GM12878 (cell line): ENCODE data around the gene EHBP1L1. TPM values are rescaled to one million over a fixed set of nuclear protein-coding genes. Genes with fewer than 3 reads are reported as not detected.

ENCODE experiments used
- BCLAF1 ChIP-seq: fragments of 450-650 bp; IDR thresholded peaks from 2 replicates; pipeline ENCODE4 v1.6.1; 2017; ENCODE audit warnings: antibody characterized with exemption, mild to moderate bottlenecking, moderate library complexity
- BHLHE40 ChIP-seq, 2 experiments: fragments of 450-650 bp in 1 of 2; IDR thresholded peaks; 2 replicates each; pipeline ENCODE4 v1.6.1; 2011 to 2017; ENCODE audit warnings: low read depth in 2 of 2, borderline replicate concordance in 1 of 2, improper control_type of control experiment in 1 of 2, low read length in 1 of 2, mild to moderate bottlenecking in 1 of 2
- BMI1 ChIP-seq: fragments of 450-650 bp; IDR thresholded peaks from 2 replicates; pipeline ENCODE4 v1.6.1; 2016; ENCODE audit warnings: mild to moderate bottlenecking, moderate library complexity, borderline replicate concordance
- CBX3 ChIP-seq: fragments of 200-600 bp; sonication (generic); IDR thresholded peaks from 2 replicates; pipeline ENCODE4 v1.6.1; 2016; ENCODE audit warnings: low read depth, borderline replicate concordance
- CREM ChIP-seq: IDR thresholded peaks from 2 replicates; pipeline ENCODE4 v1.6.1; 2014; ENCODE audit warnings: antibody characterized with exemption, low read depth
- GATAD2B ChIP-seq: fragments of 450-650 bp; conservative IDR thresholded peaks from 2 replicates; pipeline ENCODE4 v1.6.1; 2017; ENCODE audit warnings: low read depth, mild to moderate bottlenecking, moderate library complexity
- IKZF1 ChIP-seq: fragments of 450-650 bp; conservative IDR thresholded peaks from 2 replicates; pipeline ENCODE4 v1.6.1; 2017; ENCODE audit warnings: antibody characterized with exemption, mild to moderate bottlenecking
- RAD21 ChIP-seq: IDR thresholded peaks from 2 replicates; pipeline ENCODE4 v1.6.1; 2011; ENCODE audit warnings: mild to moderate bottlenecking, low read depth, low read length, moderate library complexity; ENCODE audit not compliant: insufficient read depth
- RCOR1 ChIP-seq: conservative IDR thresholded peaks from 2 replicates; pipeline ENCODE4 v1.6.1; 2012; ENCODE audit warnings: low read depth, low read length, improper control_type of control experiment
- SMARCA5 ChIP-seq: fragments of 450-650 bp; IDR thresholded peaks from 2 replicates; pipeline ENCODE4 v1.6.1; 2017; ENCODE audit warnings: mild to moderate bottlenecking
- SPI1 ChIP-seq: IDR thresholded peaks from 2 replicates; pipeline ENCODE4 v1.6.1; 2011; ENCODE audit warnings: low read depth, mild to moderate bottlenecking, low read length, moderate library complexity, borderline replicate concordance; ENCODE audit not compliant: insufficient read depth
- SREBF1 ChIP-seq: IDR thresholded peaks from 2 replicates; pipeline ENCODE4 v1.6.1; 2012; ENCODE audit warnings: mild to moderate bottlenecking, low read length
- SREBF2 ChIP-seq: IDR thresholded peaks from 2 replicates; pipeline ENCODE4 v1.6.1; 2012; ENCODE audit warnings: mild to moderate bottlenecking, low read length
- SUPT20H ChIP-seq: IDR thresholded peaks from 2 replicates; pipeline ENCODE4 v1.6.1; 2011; ENCODE audit warnings: low read depth, mild to moderate bottlenecking, low read length, moderate library complexity, borderline replicate concordance; ENCODE audit not compliant: control insufficient read depth
- TAF1 ChIP-seq: IDR thresholded peaks from 2 replicates; pipeline ENCODE4 v1.6.1; 2011; ENCODE audit warnings: mild to moderate bottlenecking, low read depth, low read length, borderline replicate concordance
- TCF12 ChIP-seq: IDR thresholded peaks from 2 replicates; pipeline ENCODE4 v1.6.1; 2011; ENCODE audit warnings: low read depth, mild to moderate bottlenecking, low read length
- USF2 ChIP-seq: IDR thresholded peaks from 2 replicates; pipeline ENCODE4 v1.6.1; 2011; ENCODE audit warnings: low read depth, low read length, improper control_type of control experiment, borderline replicate concordance
- WRNIP1 ChIP-seq: IDR thresholded peaks from 2 replicates; pipeline ENCODE4 v1.6.1; 2011; ENCODE audit warnings: low read depth, low read length, improper control_type of control experiment, borderline replicate concordance
- ZBTB40 ChIP-seq: fragments of 450-650 bp; IDR thresholded peaks from 2 replicates; pipeline ENCODE4 v1.6.1; 2016; ENCODE audit warnings: mild to moderate bottlenecking, moderate library complexity, borderline replicate concordance
- ZNF217 ChIP-seq: fragments of 450-650 bp; IDR thresholded peaks from 2 replicates; pipeline ENCODE4 v1.6.1; 2017; ENCODE audit warnings: antibody characterized with exemption, mild to moderate bottlenecking
- ZNF24 ChIP-seq: fragments of 450-650 bp; IDR thresholded peaks from 2 replicates; pipeline ENCODE4 v1.6.1; 2017; ENCODE audit warnings: antibody characterized with exemption, mild to moderate bottlenecking
- ZNF384 ChIP-seq: IDR thresholded peaks from 2 replicates; pipeline ENCODE4 v1.6.1; 2012; ENCODE audit warnings: low read depth, mild to moderate bottlenecking, low read length, improper control_type of control experiment, borderline replicate concordance
- ZNF622 ChIP-seq: fragments of 450-650 bp; IDR thresholded peaks from 2 replicates; pipeline ENCODE4 v1.6.1; 2017; ENCODE audit warnings: mild to moderate bottlenecking, inconsistent platforms
- ZZZ3 ChIP-seq: IDR thresholded peaks from 2 replicates; pipeline ENCODE4 v1.6.1; 2011; ENCODE audit warnings: low read depth; ENCODE audit not compliant: control insufficient read depth, insufficient read length
- polyA plus RNA-seq, 11 experiments: library from polyadenylated mRNA; depleted of rRNA in 4 of 11; unstranded in 6 of 11; stranded (reverse) in 5 of 11; fragments of >200 nt; fragmentation: Nextera tagmentation in 4 of 11; fragmentation: Illumina TruSeq in 1 of 11; extraction: Ambion mirVana in 4 of 11; extraction: Trizol in 1 of 11; gene quantifications; 1 replicate in 1 of 11; 2 replicates in 10 of 11; pipeline versions ENCODE4 v1.2.1 to v1.2.3, GENCODE V29; 2011 to 2016; ENCODE audit warnings: inconsistent platforms in 2 of 11, missing spikeins in 2 of 11, low read depth in 1 of 11
- total RNA-seq, 4 experiments: library from RNA; depleted of rRNA in 3 of 4; stranded (reverse); fragments of >200 nt in 3 of 4; fragmentation: Illumina TruSeq in 1 of 4; extraction: Trizol in 1 of 4; gene quantifications; 2 replicates each; pipeline versions ENCODE4 v1.2.1 to v1.2.3, GENCODE V29; 2013 to 2021

The EHBP1L1 gene
- total and polyA plus RNA-seq, 10 of the 15 experiments (the other 5 are each of a cell fraction or from before 2014, with no cell fraction given), result 0.06 to 99.4 (median 32.7) TPM

GRCh38 chr11:65575568-65576231 is at the start of gene EHBP1L1 (continued):
- TF ChIP-seq TAF1, result no peak
- TF ChIP-seq ZNF384, result no peak
- TF ChIP-seq SREBF1, result no peak
- TF ChIP-seq SMARCA5, result peak; percentile 93
- TF ChIP-seq RAD21, result no peak
- peak; percentile 71 for TF ChIP-seq ZNF217
- no peak for TF ChIP-seq BCLAF1
- TF ChIP-seq CREM, result peak; percentile 71
- peak; percentile 87 for TF ChIP-seq SPI1
- TF ChIP-seq BMI1, result no peak
- no peak for TF ChIP-seq ZNF622
- peak; percentile 53; the same call in 1 of the 2 replicates for TF ChIP-seq TCF12
- TF ChIP-seq CBX3, result no peak
- TF ChIP-seq ZZZ3, result no peak
- peak in 1 of 2 experiments; percentile 26; a peak in 1 of 4 replicates for TF ChIP-seq BHLHE40 (IDR thresholded peaks at IDR 0.05; ENCODE audit: borderline replicate concordance in 1 of 2, low read depth in 2 of 2, low read length in 1 of 2)
- TF ChIP-seq USF2, result no peak
- no peak for TF ChIP-seq ZNF24
- TF ChIP-seq SUPT20H, result no peak
- no peak for TF ChIP-seq SREBF2
- TF ChIP-seq RCOR1, result 0 out of 2 replicates have a peak, but pooled peaks have one; percentile 86
- peak; percentile 97 for TF ChIP-seq IKZF1
- TF ChIP-seq GATAD2B, result peak; percentile 81
- no peak for TF ChIP-seq ZBTB40
- TF ChIP-seq WRNIP1, result no peak
